Right cardiac atrium (tissue), 5 donors: Measurements from ENCODE around the gene REN. TPM values are rescaled to one million over a fixed set of nuclear protein-coding genes. Genes with fewer than 3 reads are reported as not detected.

Source experiments
- ATAC-seq, 2 donors: fragments of 200-7000 bp; cut with Tn5 transposase; one replicate each; pipeline versions ENCODE4 v1.8.0 to v1.9.1; 2020; ENCODE audit warnings: moderate library complexity in 2 of 2, mild to moderate bottlenecking in 1 of 2
- DNase-seq, 3 donors: peaks; one replicate each; pipeline ENCODE4 v3.0.0-alpha.2; 2020
- H3K27ac ChIP-seq: one replicate; pipeline ENCODE4 v1.5.1; 2013; ENCODE audit warnings: mild to moderate bottlenecking, low read length, control low read depth, moderate library complexity
- H3K27me3 ChIP-seq: one replicate; pipeline ENCODE4 v1.6.1; 2013; ENCODE audit not compliant: control insufficient read depth, insufficient read depth
- H3K4me1 ChIP-seq: one replicate; pipeline ENCODE4 v1.6.1; 2013; ENCODE audit warnings: low read length; ENCODE audit not compliant: control insufficient read depth, insufficient read depth
- H3K4me3 ChIP-seq: one replicate; pipeline ENCODE4 v1.5.1; 2013; ENCODE audit warnings: low read length, control low read depth
- H3K9me3 ChIP-seq: one replicate; pipeline ENCODE4 v1.6.1; 2013; ENCODE audit warnings: low read length; ENCODE audit not compliant: control insufficient read depth
- WGBS: extraction: QIAGEN DNeasy Blood & Tissue Kit; methylation state at CpG from one replicate; pipeline ENCODE4 v1.1.7; 2013; 5-methylcytosine and 5-hydroxymethylcytosine counted together
- intact Hi-C, 4 donors: fragments of 100-400 bp; cut with DNase I; formaldehyde crosslinking; loops; one replicate each; pipeline versions ENCODE4 v1.11.0 to v1.14.0; 2022 to 2023
- polyA plus RNA-seq: library from polyadenylated mRNA; stranded (reverse); fragments of 200-250 nt; gene quantifications from one replicate; pipeline ENCODE4 v1.2.3, GENCODE V29; 2013
- total RNA-seq, 4 donors: library from RNA; stranded (reverse); fragmentation: NEBNext Ultra II Directional; extraction: Animal tissue kit (Norgen Biotek cat#: 25700); gene quantifications; one replicate each; pipeline ENCODE4 v1.2.1, GENCODE V29; 2021
- donor health status: healthy with polysubstance abuse.
- donor health status: DM: no; HTN: yes; CAD: no.
- donor health status: DM: no; HTN: no; CAD: no.
- donor health status: DM: no; HTN: yes; CAD: no; lungs with severe emphysema.
- donor health status: DM: yes; HTN: yes; CAD: no.

REN gene
- total and polyA plus RNA-seq, 5 donors: 0.51 to 2.9 (median 0.95) TPM; not detected in 1

- intact Hi-C loops: no loop called here
- WGBS: 31% methylated on average over 25 of the region's 25 CpGs
- H3K4me1 ChIP-seq: peaks cover 3% of the 10 kb centered on the region
- DNase-seq: peak in 1 of 3 donors; percentile 39
- H3K9me3 ChIP-seq: no peaks in the 10 kb centered on the region
- H3K4me3 ChIP-seq: peak overlapping the region; percentile 62
- peak; percentile 4 to 10 for ATAC-seq
- H3K27me3 ChIP-seq: no peaks in the 10 kb centered on the region
- H3K27ac ChIP-seq: no peak overlapping the region
Observed at GRCh38 chr1:204152310-204153044, 13.7 kb downstream of the REN start.

DNA sequence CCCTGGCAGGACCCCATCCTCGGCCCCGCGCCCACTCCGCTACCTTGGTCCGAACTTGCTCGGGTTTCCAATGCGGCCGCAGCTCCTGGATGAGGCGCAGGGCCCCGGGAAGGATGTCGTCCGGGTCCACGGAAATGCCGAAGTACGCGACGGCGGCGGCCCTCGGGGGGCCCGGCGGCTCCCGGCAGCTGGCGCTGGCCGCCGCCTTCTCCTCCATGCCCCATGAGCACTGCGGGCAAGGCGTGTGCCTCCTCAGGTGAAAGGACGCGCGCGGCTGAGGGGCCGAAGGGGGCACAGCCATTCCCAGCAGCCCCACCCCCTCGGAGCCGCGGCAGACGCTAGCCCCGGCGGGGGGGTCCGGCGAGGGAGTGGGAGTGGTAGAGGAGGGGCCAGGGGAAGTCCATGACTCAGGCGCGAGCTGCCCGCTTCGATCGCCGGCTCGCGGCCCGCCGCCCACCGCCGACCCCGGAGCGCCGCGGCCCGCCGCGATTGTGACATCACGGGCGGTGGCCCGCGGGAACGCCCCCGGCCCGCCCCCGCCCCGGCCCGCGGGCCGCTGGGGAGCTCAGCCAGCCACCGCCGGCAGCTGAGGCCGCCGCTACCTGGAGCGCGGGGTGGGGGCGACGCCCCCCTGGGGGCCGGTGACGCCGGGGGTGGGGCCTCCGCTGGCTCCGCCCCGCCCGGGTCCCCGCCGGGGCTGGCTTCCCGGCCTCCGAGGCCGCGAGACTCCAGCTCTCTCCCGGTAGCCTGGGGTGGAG, 14.4 kb downstream of the REN start, which contains the start of gene ETNK2:
TSS of gene ETNK2 (minus strand) at position 493 of the 758 bp plus-strand sequence. CDS start at position 301, 192 bp downstream.
- no peaks in the 10 kb centered on the region for H3K9me3 ChIP-seq
- H3K4me3 ChIP-seq: peak within 1 kb of the TSS; percentile 62
- no peak within 1 kb of the TSS for H3K27ac ChIP-seq
- intact Hi-C loops: no loop called here
- peak; percentile 70 to 88 (median 87) for DNase-seq
- peak; percentile 61 to 65 for ATAC-seq
- H3K4me1 ChIP-seq: peaks cover 3% of the 10 kb centered on the region
- whole genome bisulfite sequencing: under 1% methylated on average over 94 of the region's 94 CpGs
- H3K27me3 ChIP-seq: no peaks in the 10 kb centered on the region

GRCh38 chr1:204150702-204151551, 15.2 kb downstream of the REN start:
- DNase-seq (peak; percentile 42 to 77 (median 65)), ATAC-seq (peak; percentile 34 to 37)
- H3K9me3 ChIP-seq: no peaks in the 10 kb centered on the region
- no peak overlapping the region for H3K27ac ChIP-seq
- peak overlapping the region; percentile 62 for H3K4me3 ChIP-seq
- peaks cover 3% of the 10 kb centered on the region for H3K4me1 ChIP-seq
- H3K27me3 ChIP-seq: no peaks in the 10 kb centered on the region
- intact Hi-C loops: no loop called here
- WGBS: 27% methylated on average over 33 of the region's 33 CpGs

DNA sequence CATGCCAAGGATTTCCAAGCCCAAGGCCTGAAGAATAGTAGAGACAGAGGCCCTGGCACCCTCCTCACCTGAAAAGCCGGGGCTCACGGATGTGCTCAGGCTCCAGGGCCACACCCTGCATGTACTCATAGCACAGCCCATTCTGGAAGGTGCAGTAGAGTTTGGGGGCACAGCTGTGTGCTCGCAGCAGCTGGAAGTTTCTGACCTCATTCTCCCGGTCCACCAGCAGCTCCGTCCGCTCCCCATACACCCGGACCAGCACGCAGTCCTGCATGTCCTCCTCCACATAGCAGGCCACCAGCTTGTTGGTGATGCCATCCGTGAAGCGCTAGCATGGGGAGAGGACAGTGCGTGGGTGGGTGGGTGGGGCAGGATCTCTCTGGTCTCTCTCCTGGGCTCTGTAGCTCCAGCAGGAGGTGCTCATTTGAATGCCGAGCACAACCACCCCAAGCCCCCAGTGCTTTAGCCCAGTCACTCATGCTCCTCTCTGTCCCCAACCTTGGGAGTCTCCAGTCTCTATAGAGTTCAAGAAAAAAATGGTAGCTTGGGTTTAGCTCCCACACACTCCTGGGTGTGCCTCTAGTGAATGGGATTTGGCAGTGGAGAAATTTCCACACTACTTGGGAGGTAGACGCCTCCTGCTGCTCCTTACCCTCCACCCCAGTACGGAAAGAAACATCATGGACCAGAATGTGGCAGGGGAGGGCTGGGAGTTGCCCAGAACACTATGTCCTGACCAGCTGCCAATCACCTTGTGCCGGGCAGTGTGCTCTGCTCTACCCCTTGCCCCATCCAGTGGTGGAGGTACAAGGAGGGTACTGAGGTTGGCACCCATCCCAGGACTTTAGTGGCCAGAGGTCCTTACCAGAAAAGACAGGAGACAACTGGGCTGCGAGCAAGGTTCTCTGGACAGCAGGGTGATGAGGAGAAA, 16.2 kb downstream of the REN start:
- Histone ChIP-seq H3K27me3 (no peaks in the 10 kb centered on the region), H3K27ac (no peak overlapping the region), H3K9me3 (no peaks in the 10 kb centered on the region), H3K4me3 (no peak overlapping the region), H3K4me1 (peaks cover 3% of the 10 kb centered on the region)
- no peak for DNase-seq
- ATAC-seq: peak; percentile 30 to 32
- intact Hi-C loops: no loop called here
- 76% methylated on average over 16 of the region's 16 CpGs for WGBS

DNA sequence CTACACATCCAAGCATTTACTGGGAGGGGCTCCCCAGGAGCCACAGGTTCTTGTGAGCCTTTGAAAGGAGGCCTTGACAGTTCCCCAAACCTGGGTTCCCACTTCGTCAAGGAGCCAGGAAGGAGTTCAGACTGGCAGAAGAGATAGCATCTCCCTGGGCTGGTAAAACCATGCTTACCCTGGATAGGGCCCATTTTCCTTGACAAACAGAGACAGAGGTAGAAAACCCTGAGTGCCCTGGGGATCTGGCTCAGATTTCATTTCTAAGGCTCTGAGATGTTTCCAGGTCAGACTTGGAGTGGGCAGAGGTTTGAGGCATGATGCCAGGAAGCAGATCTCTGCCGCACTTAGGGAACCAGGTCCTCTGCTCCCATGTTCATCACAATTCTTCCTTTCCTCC, 17.0 kb downstream of the REN start:
- Histone ChIP-seq H3K27me3 (no peaks in the 10 kb centered on the region), H3K27ac (no peak overlapping the region), H3K9me3 (no peaks in the 10 kb centered on the region), H3K4me1 (peaks cover 3% of the 10 kb centered on the region), H3K4me3 (no peak overlapping the region)
- no peak for ATAC-seq
- 76% methylated on average over 2 of the region's 2 CpGs for WGBS
- no peak for DNase-seq
- intact Hi-C loops: no loop called here

DNA sequence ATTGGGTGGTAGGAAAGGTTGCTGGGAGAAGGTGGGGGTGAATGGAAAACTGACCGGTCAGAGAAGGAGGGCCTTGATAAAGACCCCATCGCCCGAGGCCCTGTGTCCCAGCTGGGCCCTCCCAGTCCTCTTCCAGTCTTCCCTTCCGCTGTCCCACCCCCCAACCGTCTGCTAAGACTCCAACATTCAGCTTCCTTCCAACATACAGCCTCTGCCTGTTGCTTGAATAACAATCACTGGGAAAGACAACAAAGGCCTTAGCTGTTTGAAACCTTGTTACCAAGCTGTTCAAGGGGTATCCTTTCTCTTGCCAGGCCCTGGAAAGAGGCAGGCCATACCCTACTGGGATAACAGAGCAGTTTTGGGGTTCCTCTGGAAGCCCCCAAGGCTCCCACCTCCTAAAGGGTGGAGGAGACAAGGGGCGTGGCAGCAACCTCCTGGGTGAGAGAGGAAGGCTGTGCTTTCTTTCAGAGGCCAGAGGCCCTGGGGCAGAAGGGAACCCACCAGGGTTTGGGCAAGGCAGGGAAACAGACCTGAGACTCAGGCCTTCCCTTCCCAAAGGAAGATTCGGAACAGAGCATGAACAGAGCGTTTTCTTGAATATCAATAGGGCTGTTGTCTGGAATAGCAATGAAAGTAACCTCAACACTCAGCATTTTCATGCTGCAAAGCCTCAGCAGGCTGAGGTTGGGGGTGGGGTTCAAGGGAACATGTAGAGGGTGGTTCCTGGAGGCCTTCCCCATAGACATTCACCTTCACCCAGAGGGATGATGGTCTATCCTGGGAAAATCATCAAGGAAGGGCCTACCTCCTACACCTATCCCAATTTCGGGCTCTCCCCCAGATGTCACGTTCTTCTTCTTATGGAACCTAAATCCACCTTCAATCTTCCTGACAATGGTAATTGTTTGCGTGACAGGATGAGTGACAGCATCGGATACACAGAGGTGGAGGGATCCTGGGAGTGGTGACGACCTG, 18.4 kb downstream of the REN start:
- H3K27me3 ChIP-seq: no peaks in the 10 kb centered on the region
- no peak overlapping the region for H3K27ac ChIP-seq
- WGBS: 79% methylated on average over 13 of the region's 13 CpGs
- intact Hi-C loops: no loop called here
- H3K4me3 ChIP-seq: no peak overlapping the region
- no peak for ATAC-seq
- peaks cover 3% of the 10 kb centered on the region for H3K4me1 ChIP-seq
- no peaks in the 10 kb centered on the region for H3K9me3 ChIP-seq
- no peak for DNase-seq

GRCh38 chr1:204146965-204147364, 19.2 kb downstream of the REN start:
- Histone ChIP-seq H3K27ac (no peak overlapping the region), H3K4me1 (no peaks in the 10 kb centered on the region), H3K4me3 (no peak overlapping the region), H3K9me3 (no peaks in the 10 kb centered on the region), H3K27me3 (no peaks in the 10 kb centered on the region)
- intact Hi-C loops: no loop called here
- ATAC-seq: no peak
- no peak for DNase-seq
- 89% methylated on average over 7 of the region's 7 CpGs for WGBS

- Histone ChIP-seq H3K27me3 (no peaks in the 10 kb centered on the region), H3K9me3 (no peaks in the 10 kb centered on the region), H3K27ac (no peak overlapping the region), H3K4me3 (no peak overlapping the region), H3K4me1 (no peaks in the 10 kb centered on the region)
- DNase-seq (no peak), ATAC-seq (no peak)
- 89% methylated on average over 6 of the region's 6 CpGs for WGBS
- intact Hi-C loops: no loop called here
Observed at GRCh38 chr1:204146309-204146708, 19.8 kb downstream of the REN start.

DNA sequence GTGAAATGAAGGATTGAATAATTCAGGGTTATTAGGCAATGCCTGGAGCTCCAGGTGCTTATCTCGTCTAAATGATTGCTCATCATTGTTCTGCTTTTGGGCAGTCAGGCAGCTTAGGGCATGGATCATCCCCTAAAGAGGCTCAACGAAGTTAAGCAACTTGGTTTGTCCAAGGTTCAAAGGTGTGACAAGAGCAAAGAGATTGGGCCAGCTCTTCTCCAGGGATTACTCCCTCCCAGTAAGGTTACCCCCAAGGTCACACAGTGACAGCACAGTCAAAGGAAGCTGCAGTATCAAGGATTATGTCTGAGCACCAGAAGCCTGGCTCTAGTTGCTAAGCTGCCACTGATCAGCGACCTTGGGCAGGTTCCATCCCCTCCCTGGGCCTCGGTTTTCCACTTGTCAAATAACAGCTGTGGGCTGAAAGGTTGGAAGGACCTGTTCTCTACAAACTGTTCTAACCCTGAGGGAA, 21.1 kb downstream of the REN start:
- Histone ChIP-seq H3K9me3 (no peaks in the 10 kb centered on the region), H3K4me1 (no peaks in the 10 kb centered on the region), H3K4me3 (no peak overlapping the region), H3K27me3 (no peaks in the 10 kb centered on the region), H3K27ac (no peak overlapping the region)
- ATAC-seq (no peak), DNase-seq (no peak)
- WGBS: 80% methylated on average over 4 of the region's 4 CpGs
- intact Hi-C loops: no loop called here
